ENCODE measurements around the gene PSENEN. TPM values are rescaled to one million over a fixed set of nuclear protein-coding genes. Genes with fewer than 3 reads are reported as not detected.

Gene PSENEN
- total RNA-seq, 2 donors from 2014 or later = 10.6 to 21.1 TPM

DNA sequence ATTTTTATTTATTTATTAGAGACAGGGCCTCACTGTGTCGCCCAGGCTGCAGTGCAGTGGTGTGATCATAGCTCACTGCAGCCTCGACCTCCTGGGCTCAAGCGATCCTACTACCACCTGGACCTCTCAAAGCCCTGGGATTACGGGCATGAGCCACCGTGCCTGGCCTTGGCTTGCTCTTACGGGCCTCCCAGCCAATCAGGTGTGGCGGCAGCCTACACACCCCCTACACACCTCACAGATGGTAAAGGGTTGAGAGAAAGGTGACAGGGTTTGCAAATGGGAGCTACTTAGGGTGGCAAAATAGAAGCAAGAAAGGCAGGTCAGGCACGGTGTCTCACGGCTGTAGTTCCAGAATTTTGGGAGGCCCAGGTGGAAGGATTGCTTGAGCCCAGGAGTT, 42.1 kb upstream of the PSENEN start:
- Histone ChIP-seq H3K27me3 (no peaks in the 10 kb centered on the region), H3K27ac (peak overlapping the region; percentile 81 to 95 (median 86)), H3K4me1 (peaks cover 15% of the 10 kb centered on the region), H3K4me3 (no peak overlapping the region), H3K36me3 (replicated peaks in 1 of 2; ENCODE audit: insufficient read depth in 1 of 2, low read depth in 2 of 2) (no peaks in the 10 kb centered on the region), H3K9me3 (no peaks in the 10 kb centered on the region)
- 27 to 44% methylated on average over 6 to 9 of the region's 9 CpGs for WGBS, 2 donors
- TF ChIP-seq, protein P1, sequence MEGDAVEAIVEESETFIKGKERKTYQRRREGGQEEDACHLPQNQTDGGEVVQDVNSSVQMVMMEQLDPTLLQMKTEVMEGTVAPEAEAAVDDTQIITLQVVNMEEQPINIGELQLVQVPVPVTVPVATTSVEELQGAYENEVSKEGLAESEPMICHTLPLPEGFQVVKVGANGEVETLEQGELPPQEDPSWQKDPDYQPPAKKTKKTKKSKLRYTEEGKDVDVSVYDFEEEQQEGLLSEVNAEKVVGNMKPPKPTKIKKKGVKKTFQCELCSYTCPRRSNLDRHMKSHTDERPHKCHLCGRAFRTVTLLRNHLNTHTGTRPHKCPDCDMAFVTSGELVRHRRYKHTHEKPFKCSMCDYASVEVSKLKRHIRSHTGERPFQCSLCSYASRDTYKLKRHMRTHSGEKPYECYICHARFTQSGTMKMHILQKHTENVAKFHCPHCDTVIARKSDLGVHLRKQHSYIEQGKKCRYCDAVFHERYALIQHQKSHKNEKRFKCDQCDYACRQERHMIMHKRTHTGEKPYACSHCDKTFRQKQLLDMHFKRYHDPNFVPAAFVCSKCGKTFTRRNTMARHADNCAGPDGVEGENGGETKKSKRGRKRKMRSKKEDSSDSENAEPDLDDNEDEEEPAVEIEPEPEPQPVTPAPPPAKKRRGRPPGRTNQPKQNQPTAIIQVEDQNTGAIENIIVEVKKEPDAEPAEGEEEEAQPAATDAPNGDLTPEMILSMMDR (IDR thresholded peaks at IDR 0.05) = no peak
- TF ChIP-seq POLR2A (IDR thresholded peaks at IDR 0.05) = no peak
- DNase-seq = peak; percentile 75 to 85 (median 84)
- peak; percentile 72 for ATAC-seq
- intact Hi-C loops (cut with DNase I) = no loop called here

DNA sequence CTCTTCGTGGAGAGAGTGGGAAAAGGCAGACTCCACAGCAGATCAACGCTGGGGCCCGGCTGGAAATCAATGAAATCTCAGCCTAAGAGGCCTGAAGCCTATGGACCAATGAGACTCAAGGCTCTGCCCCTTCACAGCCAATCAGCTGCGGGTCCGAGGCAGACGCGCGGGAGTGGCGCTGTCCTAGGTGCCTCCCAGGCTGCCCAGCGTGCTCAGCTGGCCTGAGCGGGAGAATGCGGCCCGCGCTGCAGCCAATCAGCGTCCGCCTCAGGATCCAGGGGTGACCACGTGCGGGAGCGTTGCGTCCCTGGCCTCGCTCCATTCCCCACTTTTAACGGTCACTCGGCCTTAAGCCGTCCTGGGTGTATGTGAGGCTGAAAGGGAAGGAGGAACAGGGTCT, 41.2 kb upstream of the PSENEN start, which contains the start of gene ZBTB32:
Gene ZBTB32, plus strand, starts transcription at position 341 of the 400 bp plus-strand sequence. CDS start 10,069 bp downstream, outside the sequence.
- no peak for ATAC-seq
- peak within 1 kb of the TSS in 3 of 4 donors; percentile 81 to 89 (median 82) for H3K27ac ChIP-seq
- H3K4me3 ChIP-seq = no peak within 1 kb of the TSS
- peak in 1 of 4 donors; percentile 28 for DNase-seq
- H3K36me3 ChIP-seq (replicated peaks in 1 of 2; ENCODE audit: insufficient read depth in 1 of 2, low read depth in 2 of 2) = no peaks in the 10 kb centered on the region
- H3K9me3 ChIP-seq = no peaks in the 10 kb centered on the region
- TF ChIP-seq POLR2A (IDR thresholded peaks at IDR 0.05) = no peak
- TF ChIP-seq, protein P1 (IDR thresholded peaks at IDR 0.05) = no peak
- 66 to 70% methylated on average over 4 to 24 of the region's 24 CpGs for WGBS, 2 donors
- no peaks in the 10 kb centered on the region for H3K27me3 ChIP-seq
- intact Hi-C loops (cut with DNase I) = no loop called here
- peaks cover 15% of the 10 kb centered on the region for H3K4me1 ChIP-seq

DNA sequence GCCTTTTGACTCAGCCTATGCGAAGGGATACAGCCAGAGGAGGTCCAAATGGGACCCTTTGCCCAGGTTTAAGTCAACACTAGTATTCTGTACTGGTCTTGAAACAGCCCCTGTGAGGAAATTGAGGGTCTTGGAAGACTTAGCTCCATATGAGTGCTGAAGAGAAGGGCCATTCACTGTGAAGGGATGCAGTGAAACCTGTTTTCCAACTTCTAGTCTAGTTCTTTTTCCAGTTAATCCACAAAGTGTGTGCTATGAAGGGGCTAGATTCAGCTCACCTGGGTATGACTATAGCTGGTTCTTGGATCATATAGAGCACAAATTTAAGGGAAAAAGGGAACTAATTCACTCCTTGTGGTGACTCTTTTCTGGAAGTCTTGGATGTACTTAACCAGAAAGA, 37.1 kb upstream of the PSENEN start:
- H3K9me3 ChIP-seq = no peaks in the 10 kb centered on the region
- 100% methylated on average over 1 of the region's 1 CpG; no CpG with 5 or more reads in 1 of the 2 donors for WGBS, 2 donors
- TF ChIP-seq POLR2A (IDR thresholded peaks at IDR 0.05) = no peak
- TF ChIP-seq, protein P1 (IDR thresholded peaks at IDR 0.05) = no peak
- no peak overlapping the region for H3K4me3 ChIP-seq
- no peaks in the 10 kb centered on the region for H3K27me3 ChIP-seq
- H3K36me3 ChIP-seq (replicated peaks in 1 of 2; ENCODE audit: insufficient read depth in 1 of 2, low read depth in 2 of 2) = no peaks in the 10 kb centered on the region
- intact Hi-C loops (cut with DNase I) = no loop called here
- DNase-seq (no peak), ATAC-seq (no peak)
- peaks cover 3% of the 10 kb centered on the region for H3K4me1 ChIP-seq
- H3K27ac ChIP-seq = no peak overlapping the region

DNA sequence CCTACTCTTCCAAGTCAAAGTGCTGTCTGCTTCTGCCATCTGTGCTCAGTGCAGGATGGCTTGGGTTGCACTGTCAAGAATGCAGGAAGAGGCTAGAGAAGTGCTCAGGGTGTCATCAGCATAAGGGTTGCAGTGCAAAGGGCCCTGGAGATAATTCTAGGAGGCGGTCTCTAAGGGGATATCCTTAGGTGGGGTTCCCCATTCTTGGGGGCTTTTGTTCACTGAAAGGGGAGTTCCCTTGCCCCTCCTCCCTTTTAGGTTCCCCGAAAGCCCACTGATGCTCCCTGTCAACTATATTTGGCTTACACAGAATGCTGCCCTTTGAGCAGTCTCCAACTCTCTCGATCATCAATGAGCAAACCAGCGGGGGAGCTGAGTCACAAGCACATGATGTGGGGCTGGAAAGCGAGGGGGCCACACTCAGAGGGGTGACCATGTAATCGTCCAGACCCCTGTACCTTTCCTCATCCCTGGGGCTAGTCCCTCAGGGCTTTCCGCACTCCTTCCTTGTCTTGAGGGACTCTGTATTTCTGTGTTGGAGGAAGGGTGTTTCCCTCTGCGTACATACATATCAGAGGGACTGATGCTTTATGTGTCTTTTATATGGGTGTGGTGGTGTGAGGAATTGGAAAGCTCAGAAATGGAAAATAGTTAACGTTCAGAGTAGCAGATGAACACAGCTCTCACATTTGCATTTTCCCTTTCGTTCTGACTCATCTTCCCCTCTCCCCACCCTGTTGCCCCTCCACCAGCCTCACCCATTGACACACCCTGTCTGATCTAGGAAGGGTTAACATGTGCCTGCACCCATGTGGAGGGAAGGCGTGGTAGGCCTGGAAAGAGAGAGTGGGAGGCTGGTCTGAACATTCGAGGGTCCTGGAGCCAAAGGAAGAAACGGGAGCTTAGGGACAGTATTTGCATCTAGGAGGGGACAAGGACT, 34.4 kb upstream of the PSENEN start:
- Histone ChIP-seq H3K36me3 (replicated peaks in 1 of 2; ENCODE audit: insufficient read depth in 1 of 2, low read depth in 2 of 2) (no peaks in the 10 kb centered on the region), H3K27me3 (no peaks in the 10 kb centered on the region), H3K4me1 (peaks cover 10% of the 10 kb centered on the region), H3K4me3 (no peak overlapping the region), H3K9me3 (no peaks in the 10 kb centered on the region), H3K27ac (no peak overlapping the region)
- TF ChIP-seq POLR2A (IDR thresholded peaks at IDR 0.05) = no peak
- TF ChIP-seq, protein P1 (IDR thresholded peaks at IDR 0.05) = no peak
- 58 to 72% methylated on average over 13 of the region's 13 CpGs for WGBS, 2 donors
- intact Hi-C loops (cut with DNase I) = loop anchor here (10.0 kb wide), 1 partner anchor 156 kb away; no protein-coding TSS in a partner anchor
- DNase-seq (no peak), ATAC-seq (no peak)
